Daoy (cell line): Measurements from ENCODE around the gene CEP162. TPM values are rescaled to one million over a fixed set of nuclear protein-coding genes. Genes with fewer than 3 reads are reported as not detected.
"Not testable (repeated sequence)": the region's sequence is repeated elsewhere in the genome, so short reads cannot be mapped to it uniquely, and the experiment has no call there.

Experiments used
- DNase-seq: peaks from one replicate; pipeline ENCODE4 v3.0.0-alpha.2; 2015; ENCODE audit warnings: low read depth
- total RNA-seq: library from RNA; depleted of rRNA; stranded (reverse); fragments of >200 nt; shearing (Covaris generic); gene quantifications from 2 replicates; pipeline ENCODE4 v1.2.3, GENCODE V29; 2014; rRNA removed

Gene CEP162
- 12.1 and 17.4 TPM in 2 replicates for total RNA-seq

DNA sequence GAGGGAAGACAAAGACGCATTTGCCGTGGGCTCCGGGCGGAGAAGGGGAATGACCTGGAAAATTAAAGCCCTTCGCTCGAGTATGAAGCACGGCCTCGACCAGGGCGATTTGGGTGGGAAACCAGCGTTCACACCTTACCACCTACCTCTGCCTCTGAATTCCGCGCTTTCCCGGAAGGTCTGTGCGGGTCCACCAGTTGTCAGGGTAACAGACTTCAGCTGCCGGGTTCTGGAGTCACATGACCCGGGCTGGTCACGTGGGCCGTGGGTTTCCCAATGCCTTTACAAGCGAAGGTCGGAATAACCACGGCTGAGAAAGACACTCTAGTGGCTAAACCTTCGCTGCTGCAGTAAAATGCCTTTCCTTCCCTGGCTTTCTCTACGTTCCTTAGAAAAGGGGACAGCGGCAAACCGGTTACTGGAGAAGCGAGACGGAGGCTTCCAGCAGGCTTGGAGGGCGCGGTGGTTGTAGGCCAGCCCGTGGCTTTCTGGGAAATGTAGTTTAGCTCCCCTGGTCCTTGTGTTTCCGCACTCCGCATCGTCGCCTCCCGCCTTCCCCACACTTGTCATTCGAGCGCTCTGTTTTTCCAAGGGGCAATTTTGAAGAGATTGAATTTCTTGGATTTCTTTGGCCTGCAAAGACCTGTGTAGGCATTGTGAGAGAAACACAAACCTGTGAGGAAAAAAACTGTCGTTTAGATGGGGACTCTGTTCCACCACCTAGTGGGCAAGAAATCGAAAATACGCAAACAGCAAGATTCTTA is at the start of gene CEP162:
TSS of gene CEP162 (minus strand) at position 210 of the 764 bp plus-strand sequence. CDS start 1,250 bp downstream, outside the sequence.
- peak; percentile 93 for DNase-seq

- no peak for DNase-seq
These were observed 47.4 kb upstream of the CEP162 start for GRCh38 chr6:84274856-84275255.

GRCh38 chr6:84273048-84273809 is 45.8 kb upstream of the CEP162 start:
- DNase-seq: no peak

- DNase-seq: no peak
These were observed 44.9 kb upstream of the CEP162 start for GRCh38 chr6:84272298-84272697.

- DNase-seq: no peak
These were observed 43.7 kb upstream of the CEP162 start for GRCh38 chr6:84271061-84271716.

GRCh38 chr6:84269947-84270733 is 42.7 kb upstream of the CEP162 start:
- no peak for DNase-seq

DNA sequence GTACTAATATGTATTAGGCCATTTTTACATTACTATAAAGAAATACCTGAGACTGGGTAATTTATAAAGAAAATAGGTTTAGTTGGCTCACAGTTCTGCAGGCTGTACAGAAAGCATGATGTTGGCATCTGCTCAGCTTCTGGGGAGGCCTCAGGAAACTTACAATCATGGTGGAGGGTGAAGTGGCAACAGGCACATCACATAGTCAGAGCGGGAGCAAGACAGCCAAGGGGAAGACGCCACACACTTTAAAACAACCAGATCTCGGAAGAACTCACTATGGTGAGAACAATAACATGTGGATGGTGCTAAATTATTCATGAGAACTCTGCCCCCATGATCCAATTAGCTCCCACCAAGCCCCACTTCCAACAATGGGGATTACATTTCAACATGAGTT is 41.3 kb upstream of the CEP162 start:
- no peak for DNase-seq

GRCh38 chr6:84263557-84263956 is 36.1 kb upstream of the CEP162 start:
- no peak for DNase-seq

- no peak for DNase-seq
These were observed 33.5 kb upstream of the CEP162 start for GRCh38 chr6:84260926-84261325.

GRCh38 chr6:84260196-84260595 is 32.8 kb upstream of the CEP162 start:
- no peak for DNase-seq

DNA sequence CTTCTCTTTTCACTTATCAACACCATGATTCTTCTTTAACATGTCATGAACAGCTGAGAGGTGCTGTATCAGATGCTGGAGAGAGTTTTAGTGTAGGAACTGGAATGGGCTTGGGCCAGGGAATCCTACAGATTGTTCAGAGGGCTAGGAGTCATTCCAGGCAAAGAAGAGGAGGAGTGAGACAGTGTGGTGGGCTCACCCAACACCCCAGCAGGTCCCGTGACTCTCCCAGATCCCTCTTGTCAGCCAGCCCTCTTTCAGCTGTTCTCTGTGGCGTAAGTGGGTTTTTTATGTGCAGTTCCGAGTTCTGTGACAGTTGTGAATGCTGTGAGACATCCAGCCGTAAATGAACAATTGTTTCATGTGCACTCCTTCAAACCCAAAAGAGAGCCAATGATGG is 31.4 kb upstream of the CEP162 start:
- no peak for DNase-seq

DNA sequence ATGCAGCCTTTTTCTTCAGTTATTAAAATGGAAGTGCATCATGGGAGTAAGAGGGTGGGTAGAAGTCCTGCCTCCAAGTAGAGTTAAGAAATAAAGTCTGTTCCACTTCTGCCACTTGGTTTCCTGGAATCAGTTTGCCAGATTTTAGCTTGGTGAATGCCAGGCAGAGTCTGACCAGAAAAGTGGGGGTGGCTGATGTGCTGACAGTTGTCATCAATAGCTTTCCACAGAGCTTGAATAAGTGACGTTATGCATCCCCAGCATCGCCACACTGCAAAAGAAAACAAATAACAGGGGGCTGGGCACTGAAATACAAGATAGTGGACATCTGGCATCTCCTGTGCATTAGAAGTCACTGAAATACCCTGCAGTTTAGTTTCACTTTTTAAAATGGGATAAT is 30.8 kb upstream of the CEP162 start:
- peak; percentile 35 for DNase-seq

DNA sequence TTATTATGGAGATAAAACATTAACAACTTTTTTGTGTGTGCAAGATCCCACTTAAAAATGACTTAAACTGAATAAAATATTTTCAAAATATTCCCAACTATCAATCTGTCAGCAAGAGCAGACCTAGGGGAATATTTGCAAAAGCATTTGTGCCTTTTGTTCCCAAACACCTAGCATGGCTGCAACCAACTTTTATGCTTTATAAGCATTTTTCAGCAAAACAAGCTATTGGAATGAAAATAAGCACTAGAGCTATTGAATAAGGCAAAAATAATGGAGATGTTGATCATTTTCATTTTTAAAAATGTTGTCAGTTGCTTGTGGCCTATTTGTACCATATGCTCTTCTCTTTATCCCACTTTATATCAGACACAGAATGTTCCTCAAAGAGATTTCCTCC is 28.2 kb upstream of the CEP162 start:
- DNase-seq: no peak

DNA sequence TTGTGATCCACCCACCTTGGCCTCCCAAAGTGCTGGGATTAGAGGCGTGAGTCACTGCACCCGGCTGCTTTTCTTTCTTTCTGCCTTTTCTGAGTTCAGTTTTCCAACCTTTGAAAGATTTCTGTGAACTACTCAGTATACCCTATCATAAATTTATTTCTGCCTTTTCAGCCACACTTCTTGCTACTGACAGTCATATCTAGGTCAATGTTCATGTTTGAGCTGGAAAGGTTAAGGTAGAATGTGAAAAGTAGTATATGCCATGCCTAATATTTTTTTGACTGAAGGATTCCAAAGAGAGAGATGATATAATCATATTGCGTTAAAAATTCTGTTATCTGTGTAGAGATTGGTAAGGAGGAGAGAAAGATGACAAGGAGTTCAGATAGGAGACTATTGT is 25.9 kb upstream of the CEP162 start:
- DNase-seq: no peak

DNA sequence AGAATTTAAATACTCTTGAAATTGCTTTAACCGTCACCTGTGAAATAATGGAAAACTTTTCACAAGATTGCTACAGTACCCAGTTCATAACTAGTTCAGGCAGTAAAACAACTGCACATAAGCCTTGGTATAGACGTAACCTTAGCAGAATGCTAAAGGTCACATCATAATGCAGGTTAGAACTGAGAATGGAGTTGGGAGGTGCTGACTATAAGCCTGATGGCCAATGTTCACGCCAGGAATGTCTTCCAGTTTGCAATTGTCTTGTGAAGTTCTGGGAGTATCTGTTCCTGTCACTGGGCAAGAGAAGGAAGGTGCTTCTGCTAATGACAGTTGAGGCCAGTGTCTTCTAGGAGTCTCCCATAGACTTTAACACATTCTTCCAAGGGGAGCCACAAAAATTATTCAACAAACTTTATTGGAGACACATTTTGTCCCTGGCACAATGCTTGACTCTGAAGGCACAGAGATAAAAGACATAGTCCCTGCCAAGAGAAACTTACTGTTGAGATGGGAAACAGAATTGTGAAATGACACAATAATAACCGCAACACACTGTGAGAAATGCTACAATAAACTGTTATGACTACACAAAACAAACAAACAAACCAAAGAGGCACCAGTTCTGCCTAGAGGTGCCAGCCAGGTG is 24.6 kb upstream of the CEP162 start:
- no peak for DNase-seq

- peak; percentile 23 for DNase-seq
These were observed 22.3 kb upstream of the CEP162 start for GRCh38 chr6:84249724-84250123.

DNA sequence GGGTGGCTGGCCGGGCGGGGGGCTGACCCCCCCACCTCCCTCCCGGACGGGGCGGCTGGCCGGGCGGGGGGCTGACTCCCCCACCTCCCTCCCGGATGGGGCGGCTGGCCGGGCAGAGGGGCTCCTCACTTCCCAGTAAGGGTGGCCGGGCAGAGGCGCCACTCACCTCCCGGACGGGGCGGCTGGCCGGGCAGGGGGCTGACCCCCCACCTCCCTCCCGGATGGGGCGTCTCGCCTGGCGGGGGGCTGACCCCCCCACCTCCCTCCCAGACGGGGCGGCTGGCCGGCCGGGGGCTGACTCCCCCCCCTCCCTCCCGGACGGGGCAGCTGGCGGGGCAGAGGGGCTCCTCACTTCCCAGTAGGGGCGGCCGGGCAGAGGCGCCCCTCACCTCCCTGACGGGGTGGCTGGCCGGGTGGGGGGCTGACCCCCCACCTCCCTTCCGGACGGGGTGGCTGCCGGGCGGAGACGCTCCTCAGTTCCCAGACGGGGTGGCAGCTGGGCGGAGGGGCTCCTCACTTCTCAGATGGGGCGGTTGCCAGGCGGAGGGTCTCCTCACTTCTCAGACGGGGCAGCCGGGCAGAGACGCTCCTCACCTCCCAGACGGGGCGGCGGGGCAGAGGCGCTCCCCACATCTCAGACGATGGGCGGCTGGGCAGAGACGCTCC is 17.1 kb upstream of the CEP162 start:
- DNase-seq: not testable (repeated sequence)

- DNase-seq: no peak
These were observed 15.8 kb upstream of the CEP162 start for GRCh38 chr6:84243240-84243639.

GRCh38 chr6:84242265-84242664 is 14.8 kb upstream of the CEP162 start:
- DNase-seq: no peak

- DNase-seq: no peak
These were observed 728 bp upstream of the CEP162 start for GRCh38 chr6:84228198-84228543.

DNA sequence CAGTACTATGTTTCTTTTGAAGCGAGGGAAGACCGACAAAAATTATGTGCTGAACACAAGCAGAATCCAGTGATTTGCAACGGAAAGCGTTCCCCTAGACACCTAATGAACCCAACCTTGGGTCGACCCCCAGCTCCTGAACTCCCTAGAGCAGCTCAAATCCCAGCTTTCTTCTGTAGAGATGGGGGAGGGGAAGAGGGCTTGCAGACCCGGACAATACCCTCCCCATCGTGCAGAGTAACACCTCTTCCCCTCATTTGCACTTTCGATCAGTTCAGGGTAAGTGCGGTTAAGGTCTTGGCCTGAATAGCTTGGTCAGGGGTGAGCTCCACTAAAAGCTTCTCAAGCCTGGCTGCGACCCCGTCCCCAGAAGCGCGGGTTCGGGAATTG is 404 bp downstream of the CEP162 start:
- DNase-seq: peak; percentile 3
